Endodermal cell (in vitro differentiated cells): ENCODE results near the gene GPR15LG. TPM values are rescaled to one million over a fixed set of nuclear protein-coding genes. Genes with fewer than 3 reads are reported as not detected.

Source experiments
- DNase-seq: peaks from one replicate; pipeline ENCODE4 v3.0.0-alpha.2; 2017
- H3K27ac ChIP-seq: 2 replicates; pipeline ENCODE4 v1.5.1; 2013; ENCODE audit warnings: mild to moderate bottlenecking, low read depth, low read length, moderate library complexity
- H3K27me3 ChIP-seq: 2 replicates; pipeline ENCODE4 v1.6.1; 2013; ENCODE audit warnings: mild to moderate bottlenecking, low read length, moderate library complexity; ENCODE audit not compliant: insufficient read depth, control insufficient read depth, poor library complexity, severe bottlenecking
- H3K36me3 ChIP-seq: 2 replicates; pipeline ENCODE4 v1.7.0; 2013; ENCODE audit warnings: mild to moderate bottlenecking, low read length, moderate library complexity; ENCODE audit not compliant: control insufficient read depth, insufficient read depth
- H3K4me1 ChIP-seq: one replicate; pipeline ENCODE4 v1.7.0; 2013; ENCODE audit warnings: low read length; ENCODE audit not compliant: control insufficient read depth, insufficient read depth
- H3K4me3 ChIP-seq: 2 replicates; pipeline ENCODE4 v1.5.1; 2013; ENCODE audit warnings: mild to moderate bottlenecking, low read length, moderate library complexity
- H3K9ac ChIP-seq: 2 replicates; pipeline ENCODE4 v1.6.1; 2013; ENCODE audit warnings: mild to moderate bottlenecking, low read length, moderate library complexity; ENCODE audit not compliant: poor library complexity, severe bottlenecking; ENCODE audit errors: extremely low read depth
- H3K9me3 ChIP-seq: 2 replicates; pipeline ENCODE4 v1.6.1; 2013; ENCODE audit warnings: mild to moderate bottlenecking, low read length, moderate library complexity; ENCODE audit not compliant: control insufficient read depth
- H3K27ac Mint-ChIP-seq: 2 replicates; pipeline ENCODE4 v1.8.0; 2020; ENCODE audit warnings: mixed read lengths
- H3K27me3 Mint-ChIP-seq: 2 replicates; pipeline ENCODE4 v1.8.0; 2021; ENCODE audit warnings: mild to moderate bottlenecking, mixed read lengths; ENCODE audit not compliant: insufficient read depth
- H3K36me3 Mint-ChIP-seq: 2 replicates; pipeline ENCODE4 v1.8.0; 2020; ENCODE audit warnings: low read depth, mixed read lengths
- H3K4me1 Mint-ChIP-seq: 2 replicates; pipeline ENCODE4 v1.8.0; 2020; ENCODE audit warnings: mixed read lengths
- H3K4me3 Mint-ChIP-seq: 2 replicates; pipeline ENCODE4 v1.8.0; 2020; ENCODE audit warnings: mild to moderate bottlenecking, moderate library complexity, mixed read lengths
- H3K9me3 Mint-ChIP-seq: 2 replicates; pipeline ENCODE4 v1.8.0; 2020; ENCODE audit warnings: mild to moderate bottlenecking, mixed read lengths
- CTCF ChIP-seq: fragments of 200-600 bp; sonication (generic); conservative IDR thresholded peaks from 2 replicates; pipeline ENCODE4 v1.5.0; 2021; ENCODE audit warnings: antibody characterized with exemption, mild to moderate bottlenecking
- WGBS, 2 experiments: methylation state at CpG; one replicate each; pipeline versions ENCODE4 v1.1.5 to v1.1.7; 2013; ENCODE audit warnings: missing lambda C conversion rate in 2 of 2, mixed read lengths in 1 of 2; ENCODE audit not compliant: insufficient coverage in 1 of 2, insufficient read length in 1 of 2; 5-methylcytosine and 5-hydroxymethylcytosine counted together
- total RNA-seq, 2 donors: library from RNA; stranded (reverse); fragmentation: NEBNext Ultra II Directional in 1 of 2; extraction: Animal tissue kit (Norgen Biotek cat#: 25700) in 1 of 2; gene quantifications; 2 replicates in 1 of 2; 3 replicates in 1 of 2; pipeline ENCODE4 v1.2.1, GENCODE V29; 2021

GPR15LG gene
- total RNA-seq, 2 donors from 2014 or later, result not detected

DNA sequence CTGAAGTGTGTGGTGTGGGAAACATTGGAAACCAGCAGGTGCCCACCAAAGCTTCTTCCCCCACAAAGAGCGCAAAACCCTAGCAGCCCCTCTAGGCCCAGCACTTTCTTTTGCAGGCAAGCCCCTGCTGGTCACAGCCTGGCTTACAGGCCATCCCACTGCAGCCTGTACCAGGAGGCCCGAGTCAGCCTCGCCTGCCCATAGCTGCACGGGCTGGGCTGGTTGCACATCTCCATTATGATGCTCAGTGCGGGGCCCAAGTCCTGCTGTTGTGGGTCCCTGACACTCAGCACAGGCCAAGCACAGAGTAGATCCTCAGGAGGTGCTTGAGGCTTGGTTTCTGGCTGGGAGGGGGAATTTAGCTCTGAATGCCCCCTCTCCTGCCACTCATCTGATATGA is 28.7 kb downstream of the GPR15LG start:
- no peaks in the 10 kb centered on the region for H3K4me1 ChIP-seq
- peak; percentile 51 for TF ChIP-seq CTCF
- WGBS, 2 experiments, result 96 to 100% methylated on average over 2 to 5 of the region's 5 CpGs
- H3K9me3 ChIP-seq, result no peaks in the 10 kb centered on the region
- Mint-ChIP-seq H3K4me1 (no peaks in the 10 kb centered on the region), H3K27ac (no peak overlapping the region), H3K36me3 (no peaks in the 10 kb centered on the region), H3K27me3 (peaks cover 22% of the 10 kb centered on the region), H3K9me3 (no peaks in the 10 kb centered on the region), H3K4me3 (no peak overlapping the region)
- DNase-seq, result no peak
- H3K9ac ChIP-seq, result no peak overlapping the region
- H3K4me3 ChIP-seq, result no peak overlapping the region
- no peak overlapping the region for H3K27ac ChIP-seq
- H3K36me3 ChIP-seq, result no peaks in the 10 kb centered on the region
- H3K27me3 ChIP-seq, result peaks cover 31% of the 10 kb centered on the region

DNA sequence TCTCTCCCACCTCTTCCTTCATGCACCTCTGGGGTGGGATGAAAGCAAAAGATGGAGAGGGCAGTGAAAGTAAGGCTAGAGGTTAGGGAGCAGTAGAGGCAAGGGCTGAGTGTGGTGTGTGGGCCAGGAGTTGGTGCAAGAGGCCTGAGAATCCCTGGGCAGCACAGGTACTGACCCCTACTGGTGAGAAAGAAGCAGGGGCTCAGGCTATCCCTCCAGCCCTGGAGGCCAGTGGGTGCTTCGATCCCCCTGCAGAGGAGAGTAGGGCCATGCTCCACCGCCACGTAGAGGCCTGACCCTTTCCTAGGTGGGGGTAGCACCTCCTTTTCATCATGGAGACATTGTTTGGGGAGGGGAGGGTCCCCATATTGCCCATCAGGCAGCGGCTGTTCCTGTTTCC is 30.5 kb downstream of the GPR15LG start:
- DNase-seq, result peak; percentile 77
- 66 to 88% methylated on average over 2 to 4 of the region's 4 CpGs for WGBS, 2 experiments
- peak; percentile 85 for TF ChIP-seq CTCF
- Mint-ChIP-seq H3K27ac (no peak overlapping the region), H3K4me1 (no peaks in the 10 kb centered on the region), H3K36me3 (no peaks in the 10 kb centered on the region), H3K4me3 (no peak overlapping the region), H3K9me3 (no peaks in the 10 kb centered on the region), H3K27me3 (peaks cover 7% of the 10 kb centered on the region)
- no peak overlapping the region for H3K27ac ChIP-seq
- peaks cover 19% of the 10 kb centered on the region for H3K27me3 ChIP-seq
- no peaks in the 10 kb centered on the region for H3K4me1 ChIP-seq
- H3K36me3 ChIP-seq, result no peaks in the 10 kb centered on the region
- no peak overlapping the region for H3K9ac ChIP-seq
- no peaks in the 10 kb centered on the region for H3K9me3 ChIP-seq
- no peak overlapping the region for H3K4me3 ChIP-seq

DNA sequence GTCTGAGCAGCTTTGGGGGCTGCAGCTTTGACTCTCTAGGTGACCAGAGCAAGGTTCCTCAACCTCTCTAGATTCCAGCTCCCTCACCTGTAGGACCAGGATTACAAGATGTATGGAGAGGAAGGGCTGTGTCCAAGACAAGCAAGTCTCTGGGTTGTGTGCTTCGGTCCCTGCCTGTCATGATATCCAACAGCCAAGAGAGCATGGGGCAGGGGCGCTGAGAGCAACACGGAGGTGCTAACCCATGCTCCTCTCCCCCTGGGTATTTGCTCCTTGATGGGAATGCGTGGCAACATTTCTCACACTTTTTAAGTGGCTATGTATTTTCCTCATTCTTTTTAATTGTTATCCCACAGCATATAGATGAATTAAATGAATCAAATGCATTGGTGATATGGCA is 31.0 kb downstream of the GPR15LG start:
- H3K27ac Mint-ChIP-seq, result no peak overlapping the region
- H3K9me3 ChIP-seq, result no peaks in the 10 kb centered on the region
- WGBS, 2 experiments, result 85 to 86% methylated on average over 3 to 4 of the region's 4 CpGs

More for the DNA sequence above, 31.0 kb downstream of the GPR15LG start:
- Mint-ChIP-seq H3K9me3 (no peaks in the 10 kb centered on the region), H3K4me3 (no peak overlapping the region), H3K4me1 (no peaks in the 10 kb centered on the region), H3K36me3 (no peaks in the 10 kb centered on the region), H3K27me3 (peaks cover 7% of the 10 kb centered on the region)
- Histone ChIP-seq H3K4me3 (no peak overlapping the region), H3K4me1 (no peaks in the 10 kb centered on the region), H3K9ac (no peak overlapping the region), H3K27me3 (peaks cover 14% of the 10 kb centered on the region), H3K27ac (no peak overlapping the region), H3K36me3 (no peaks in the 10 kb centered on the region)
- peak; percentile 22 for DNase-seq
- no peak for TF ChIP-seq CTCF
